NCI-H146 treated with DMSO at 0.1 percent for 48 hours (cell line): ENCODE data around the gene GABRB1.

Experiments used
- DNase-seq: peaks from one replicate; lab custom pipeline; 2025; ENCODE audit not compliant: unreplicated experiment; lab: John Stamatoyannopoulos, UW

Gene GABRB1

GRCh38 chr4:47031011-47031678 lies at the start of gene GABRB1:
Gene GABRB1, plus strand, starts transcription at chr4:47031567.
- no peak for DNase-seq

- no peak for DNase-seq
These were observed 46.6 kb upstream of the GABRB1 start for GRCh38 chr4:46984781-46985180.

- no peak for DNase-seq
These were observed 44.3 kb upstream of the GABRB1 start for GRCh38 chr4:46986922-46987638.

GRCh38 chr4:46992338-46992737 lies 39.0 kb upstream of the GABRB1 start:
- DNase-seq: no peak

- no peak for DNase-seq
These were observed 38.0 kb upstream of the GABRB1 start, which contains the start of gene GABRA4 for GRCh38 chr4:46993075-46994006. Gene GABRA4, minus strand, starts transcription at chr4:46993581. Its CDS starts 157 bp downstream, at chr4:46993424.

GRCh38 chr4:46994007-46994405 lies 37.4 kb upstream of the GABRB1 start:
- no peak for DNase-seq

- no peak for DNase-seq
These were observed 31.8 kb upstream of the GABRB1 start for GRCh38 chr4:46999566-46999965.

GRCh38 chr4:47000406-47000805 lies 31.0 kb upstream of the GABRB1 start:
- DNase-seq: no peak

GRCh38 chr4:47002580-47002979 lies 28.8 kb upstream of the GABRB1 start:
- no peak for DNase-seq

GRCh38 chr4:47010347-47010911 lies 20.9 kb upstream of the GABRB1 start:
- DNase-seq: no peak

GRCh38 chr4:47010912-47011446 lies 20.4 kb upstream of the GABRB1 start:
- no peak for DNase-seq

- no peak for DNase-seq
These were observed 18.7 kb upstream of the GABRB1 start for GRCh38 chr4:47012676-47013075.

GRCh38 chr4:47013373-47013772 lies 18.0 kb upstream of the GABRB1 start:
- no peak for DNase-seq

GRCh38 chr4:47017081-47017480 lies 14.3 kb upstream of the GABRB1 start:
- no peak for DNase-seq

GRCh38 chr4:47017494-47017893 lies 13.9 kb upstream of the GABRB1 start:
- no peak for DNase-seq

- DNase-seq: no peak
These were observed 511 bp downstream of the GABRB1 start for GRCh38 chr4:47031751-47032404.

GRCh38 chr4:47032405-47033106 lies 1.2 kb downstream of the GABRB1 start:
- no peak for DNase-seq

- DNase-seq: no peak
These were observed 6.9 kb downstream of the GABRB1 start for GRCh38 chr4:47038263-47038662.

- no peak for DNase-seq
These were observed 9.5 kb downstream of the GABRB1 start for GRCh38 chr4:47040828-47041227.

GRCh38 chr4:47043821-47044220 lies 12.5 kb downstream of the GABRB1 start:
- no peak for DNase-seq
